ENCODE data around the gene GRPEL2.
A peak's percentile ranks its signal among the peaks of the same experiment; 100 is the strongest.

- TF ChIP-seq CTCF (IDR thresholded peaks at IDR 0.05) = no peak
- peak in 1 of 4 donors; percentile 20 for TF ChIP-seq EP300 (IDR thresholded peaks at IDR 0.05)
Measured at GRCh38 chr5:149299451-149300054, 45.7 kb upstream of the GRPEL2 start.

Data from upper lobe of left lung (tissue), 4 donors.